K562 (cell line): ENCODE measurements around the gene ADD3. TPM values are rescaled to one million over a fixed set of nuclear protein-coding genes. Genes with fewer than 3 reads are reported as not detected.

ENCODE experiments used
- ATAC-seq: fragments of 200-7000 bp; cut with Tn5 transposase; 3 replicates; pipeline ENCODE4 v1.9.1; 2020; ENCODE audit warnings: moderate library complexity
- BruUV-seq: library from RNA; stranded (reverse); fragments of 400-500 nt; replicated peaks from 2 replicates; lab custom pipeline; 2021; lab: Mats Ljungman, UMichigan
- CTCF ChIA-PET: fragments of 300-600 bp; formaldehyde crosslinking; extraction: SDS; loops from one replicate; lab custom pipeline; 2021; ENCODE audit warnings: low intra/inter-chr PET ratio; lab: Yijun Ruan, JAX
- POLR2A ChIA-PET: fragments of 300-600, 350-650 bp; sonication (Branson Sonifier 250); formaldehyde crosslinking; extraction: SDS; loops from one replicate; lab custom pipeline; 2021; ENCODE audit warnings: antibody characterized with exemption, inconsistent platforms; lab: Yijun Ruan, JAX
- DNase-seq, 4 experiments: peaks; one replicate each; pipeline versions ENCODE4 v3.0.0 to v3.0.0-alpha.2; 2011 to 2018; ENCODE audit warnings: low spot score in 3 of 4, mixed read lengths in 3 of 4; ENCODE audit errors: extremely low read depth in 1 of 4
- FAIRE-seq: peaks from 2 replicates; lab custom pipeline; 2011; peaks lifted over from hg19 to GRCh38; lab: Jason Lieb, UNC
- H2AFZ ChIP-seq: 2 replicates; pipeline ENCODE4 v1.6.0; 2011; ENCODE audit warnings: low read depth, low read length, control low read depth, inconsistent platforms
- H3K27ac ChIP-seq: fragments of 200-600 bp; 3 replicates; pipeline ENCODE4 v1.8.0; 2011; ENCODE audit warnings: low read depth, mild to moderate bottlenecking, control low read depth, inconsistent platforms, low read length, moderate library complexity, mixed read lengths; ENCODE audit errors: extremely low read depth
- H3K27me3 ChIP-seq, 2 experiments: fragments of 300-600 bp in 1 of 2; 2 replicates in 1 of 2; 3 replicates in 1 of 2; pipeline versions ENCODE4 v1.6.0 to v1.8.0; 2011; ENCODE audit warnings: inconsistent platforms in 2 of 2, low read length in 2 of 2, mild to moderate bottlenecking in 1 of 2, mixed read lengths in 1 of 2, moderate library complexity in 1 of 2; ENCODE audit not compliant: control insufficient read depth in 2 of 2, insufficient read depth in 2 of 2
- H3K36me3 ChIP-seq: fragments of 300-600 bp; 3 replicates; pipeline ENCODE4 v1.8.0; 2011; ENCODE audit warnings: mild to moderate bottlenecking, low read length, inconsistent platforms; ENCODE audit not compliant: control insufficient read depth, insufficient read depth
- H3K4me1 ChIP-seq, 2 experiments: fragments of 200-600 bp in 1 of 2; replicated peaks in 1 of 2; 2 replicates in 1 of 2; 3 replicates in 1 of 2; pipeline versions ENCODE4 v1.5.1 to v1.8.0; 2011; ENCODE audit warnings: inconsistent platforms in 2 of 2, low read length in 2 of 2, mild to moderate bottlenecking in 1 of 2, mixed read lengths in 1 of 2, moderate library complexity in 1 of 2; ENCODE audit not compliant: control insufficient read depth in 2 of 2, insufficient read depth in 2 of 2
- H3K4me2 ChIP-seq: 2 replicates; pipeline ENCODE4 v1.6.1; 2011; ENCODE audit warnings: low read length, control low read depth, inconsistent platforms, mixed read lengths; ENCODE audit not compliant: insufficient read depth
- H3K4me3 ChIP-seq: fragments of 200-600 bp; sonication (generic), shearing (Covaris generic); 2 replicates; pipeline ENCODE4 v1.5.1; 2016; ENCODE audit warnings: control low read depth, inconsistent platforms
- H3K79me2 ChIP-seq: fragments of 200-600 bp; 3 replicates; pipeline ENCODE4 v1.8.0; 2011; ENCODE audit warnings: low read length, inconsistent platforms; ENCODE audit not compliant: control insufficient read depth, insufficient read depth
- H3K9ac ChIP-seq, 2 experiments: 2 replicates each; pipeline versions ENCODE4 v1.6.0 to v1.6.1; 2011; ENCODE audit warnings: low read depth in 2 of 2, low read length in 2 of 2, control low read depth in 1 of 2, inconsistent platforms in 1 of 2, mild to moderate bottlenecking in 1 of 2, mixed read lengths in 1 of 2; ENCODE audit not compliant: insufficient read depth in 1 of 2
- H3K9me1 ChIP-seq: one replicate; pipeline ENCODE4 v1.6.0; 2011; ENCODE audit warnings: inconsistent platforms, mild to moderate bottlenecking, low read length, moderate library complexity; ENCODE audit not compliant: control insufficient read depth, insufficient read depth
- H3K9me3 ChIP-seq: replicated peaks from 2 replicates; pipeline ENCODE4 v1.5.1; 2011; ENCODE audit warnings: low read depth, low read length, inconsistent platforms; ENCODE audit not compliant: control insufficient read depth, insufficient read depth
- H4K20me1 ChIP-seq: replicated peaks from 2 replicates; pipeline ENCODE4 v1.6.1; 2011; ENCODE audit warnings: low read length, inconsistent platforms, mixed read lengths; ENCODE audit not compliant: control insufficient read depth, insufficient read depth
- CBFA2T2 ChIP-seq: fragments of 450-650 bp; conservative IDR thresholded peaks from 2 replicates; pipeline ENCODE4 v1.6.1; 2017; ENCODE audit warnings: mild to moderate bottlenecking
- CBFA2T3 ChIP-seq: fragments of 450-650 bp; IDR thresholded peaks from 2 replicates; pipeline ENCODE4 v1.6.1; 2017
- FOS ChIP-seq: IDR thresholded peaks from 3 replicates; pipeline ENCODE4 v1.6.1; 2011; ENCODE audit not compliant: insufficient read length; ENCODE audit errors: extremely low read depth
- ZNF655 ChIP-seq: fragments of 250-450 bp; sonication (Bioruptor Pico); IDR thresholded peaks from 2 replicates; pipeline ENCODE4 v1.5.0; 2021
- in situ Hi-C: fragments of 300-500 bp; cut with MboI; formaldehyde crosslinking; loops from 4 replicates; pipeline ENCODE4 v1.15.0; 2018; ENCODE audit warnings: inconsistent platforms, mixed read lengths
- intact Hi-C: fragments of 100-400 bp; cut with micrococcal nuclease; formaldehyde crosslinking; loops from 2 replicates; pipeline ENCODE4 v1.14.2; 2022
- polyA plus RNA-seq, 8 experiments: library from polyadenylated mRNA; depleted of rRNA in 4 of 8; stranded (reverse) in 5 of 8; unstranded in 3 of 8; fragments of >200 nt; fragmentation: Nextera tagmentation in 2 of 8; fragmentation: Illumina TruSeq in 1 of 8; extraction: Ambion mirVana in 2 of 8; extraction: Trizol in 1 of 8; gene quantifications; 2 replicates each; pipeline versions ENCODE4 v1.2.1 to v1.2.3, GENCODE V29; 2011 to 2014; ENCODE audit warnings: inconsistent platforms in 1 of 8, missing spikeins in 1 of 8
- total RNA-seq, 7 experiments: library from RNA; depleted of rRNA in 6 of 7; stranded (reverse); fragments of >200 nt in 6 of 7; fragmentation: Illumina TruSeq in 2 of 7; extraction: Trizol in 2 of 7; gene quantifications; 2 replicates each; pipeline versions ENCODE4 v1.2.1 to v1.2.3, GENCODE V29; 2011 to 2021; ENCODE audit warnings: low replicate concordance in 1 of 7
- TF ChIP-seq, protein P1 (sequence below): fragments of 200-800 bp; sonication (Bioruptor generic); IDR thresholded peaks from 2 replicates; pipeline ENCODE4 v1.6.1; 2017; ENCODE audit warnings: missing genetic modification characterization, missing compliant biosample characterization

The ADD3 gene
- total and polyA plus RNA-seq, 9 of the 15 experiments (the other 6 are each of a cell fraction or from before 2014, with no cell fraction given) = 13.2 to 125 (median 31.7) TPM

DNA sequence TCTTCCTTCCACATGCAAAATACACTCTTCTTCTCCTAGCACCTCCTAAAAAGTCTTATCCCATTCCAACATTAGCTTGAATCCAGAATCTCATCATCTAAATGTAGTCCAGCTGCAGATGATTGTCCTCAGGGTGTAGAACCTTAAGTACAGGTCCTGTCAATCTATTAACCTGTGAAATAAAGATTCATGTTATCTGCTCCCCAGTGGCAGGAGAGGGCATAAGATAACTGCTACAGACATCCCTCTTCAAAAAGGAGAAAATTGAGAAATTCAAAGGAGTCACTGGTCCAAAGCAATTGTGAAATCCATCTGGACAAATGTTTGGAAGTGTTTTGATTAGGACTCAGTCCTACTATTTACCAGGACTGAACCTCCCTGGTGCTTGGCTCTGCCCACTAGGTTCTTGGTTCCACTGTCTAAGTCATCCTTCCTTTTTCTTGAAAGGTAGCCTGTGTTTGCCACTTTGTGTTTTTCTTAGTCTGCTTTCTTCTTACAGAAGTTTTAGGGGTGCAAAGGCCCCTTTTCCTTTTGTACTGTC, 96.2 kb downstream of the ADD3 start:
- ChIA-PET CTCF (no interaction called here), POLR2A (no interaction called here)
- in situ Hi-C loops = no loop called here
- Histone ChIP-seq H4K20me1 (no peaks in the 10 kb centered on the region), H3K9ac (no peak overlapping the region), H3K9me1 (no peaks in the 10 kb centered on the region), H3K36me3 (peaks cover 21% of the 10 kb centered on the region; the same call in 2 of the 3 replicates), H2AFZ (no peak overlapping the region), H3K27me3 (no peaks in the 10 kb centered on the region), H3K79me2 (no peaks in the 10 kb centered on the region), H3K4me2 (no peak overlapping the region), H3K27ac (no peak overlapping the region), H3K9me3 (no peaks in the 10 kb centered on the region), H3K4me1 (no peaks in the 10 kb centered on the region; a peak in 1 of 5 replicates), H3K4me3 (no peak overlapping the region)
- no peak for FAIRE-seq
- no peak for ATAC-seq
- no peak for DNase-seq
- no TSS peak for BruUV-seq
- TF ChIP-seq, protein P1, sequence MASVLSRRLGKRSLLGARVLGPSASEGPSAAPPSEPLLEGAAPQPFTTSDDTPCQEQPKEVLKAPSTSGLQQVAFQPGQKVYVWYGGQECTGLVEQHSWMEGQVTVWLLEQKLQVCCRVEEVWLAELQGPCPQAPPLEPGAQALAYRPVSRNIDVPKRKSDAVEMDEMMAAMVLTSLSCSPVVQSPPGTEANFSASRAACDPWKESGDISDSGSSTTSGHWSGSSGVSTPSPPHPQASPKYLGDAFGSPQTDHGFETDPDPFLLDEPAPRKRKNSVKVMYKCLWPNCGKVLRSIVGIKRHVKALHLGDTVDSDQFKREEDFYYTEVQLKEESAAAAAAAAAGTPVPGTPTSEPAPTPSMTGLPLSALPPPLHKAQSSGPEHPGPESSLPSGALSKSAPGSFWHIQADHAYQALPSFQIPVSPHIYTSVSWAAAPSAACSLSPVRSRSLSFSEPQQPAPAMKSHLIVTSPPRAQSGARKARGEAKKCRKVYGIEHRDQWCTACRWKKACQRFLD (CRISPR knock-in tag) = no peak
- 0 out of 2 replicates have a peak, but pooled peaks have one; percentile 5 for TF ChIP-seq CBFA2T3
- TF ChIP-seq FOS = no peak
- TF ChIP-seq ZNF655 (CRISPR knock-in tag) = no peak
- 0 out of 2 replicates have a peak, but pooled peaks have one; percentile 14 for TF ChIP-seq CBFA2T2
- intact Hi-C loops = no loop called here
